NCI-H524 (cell line): Measurements from ENCODE around the gene POLD4.
A peak's percentile ranks its signal among the peaks of the same experiment; 100 is the strongest.

Source experiments
- DNase-seq, 2 experiments: peaks; one replicate each; lab custom pipeline; 2025; lab: John Stamatoyannopoulos, UW

Gene POLD4

DNA sequence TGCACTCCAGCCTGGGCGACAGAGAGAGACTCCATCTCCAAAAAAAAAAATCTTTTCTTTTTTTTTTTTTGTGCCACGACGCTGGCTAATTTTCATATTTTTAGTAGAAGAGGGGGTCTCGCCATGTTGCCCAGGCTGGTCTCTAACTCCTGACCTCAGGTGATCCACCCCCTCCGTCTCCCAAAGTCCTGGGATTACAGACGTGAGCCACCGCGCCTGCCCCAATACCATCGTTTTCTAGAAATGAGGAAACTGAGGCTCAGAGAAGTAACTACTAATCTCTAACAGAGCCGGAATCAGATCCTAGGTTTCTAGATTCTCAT is 36.5 kb downstream of the POLD4 start:
- DNase-seq: no peak

DNA sequence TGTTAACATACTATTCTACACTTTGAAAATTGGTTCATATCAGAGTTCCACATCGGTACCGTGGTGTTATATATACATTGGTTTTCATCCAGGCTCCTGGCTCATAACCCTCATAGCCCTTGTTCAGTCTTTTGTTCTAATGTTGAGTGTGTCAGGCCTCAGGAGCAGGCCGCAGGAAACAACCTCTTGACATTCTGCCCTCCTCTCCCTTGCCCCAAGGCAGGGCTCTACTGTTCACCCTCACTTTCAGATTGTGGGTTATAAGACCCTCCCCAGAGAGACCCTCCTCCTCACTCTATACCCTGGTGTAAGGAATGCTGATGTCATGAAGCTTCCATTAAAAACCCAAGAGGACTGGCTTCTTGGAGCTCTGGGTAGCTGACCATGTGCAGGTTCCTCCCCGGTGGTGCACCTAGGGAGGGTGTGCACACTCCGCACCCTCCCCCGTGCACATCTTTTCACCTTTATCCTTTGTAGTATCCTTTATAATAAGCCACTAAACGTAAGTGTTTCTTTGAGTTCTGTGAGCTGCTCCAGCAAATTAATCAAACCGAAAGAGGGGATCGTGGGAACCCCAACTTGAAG is 37.9 kb downstream of the POLD4 start:
- DNase-seq: no peak

DNA sequence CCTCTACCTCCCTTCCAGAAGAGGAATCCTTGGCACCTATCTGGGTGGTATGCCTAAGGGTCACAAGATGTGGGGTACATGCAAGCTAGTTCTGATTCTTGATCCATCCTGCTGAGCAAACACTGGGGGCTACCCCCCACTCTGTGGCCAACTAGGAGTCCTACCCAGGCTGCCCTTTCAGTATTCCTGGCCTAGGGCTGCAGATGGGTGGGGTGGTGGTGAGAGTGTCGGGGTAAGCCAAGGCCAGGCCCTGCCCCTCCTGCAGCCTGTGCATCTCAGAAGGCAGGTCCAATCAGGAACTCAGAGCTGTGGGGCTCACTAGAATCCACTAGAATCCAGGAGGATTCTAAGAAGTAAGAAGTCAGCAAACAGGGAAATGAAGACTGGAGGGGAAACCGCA is 39.1 kb downstream of the POLD4 start:
- no peak for DNase-seq

DNA sequence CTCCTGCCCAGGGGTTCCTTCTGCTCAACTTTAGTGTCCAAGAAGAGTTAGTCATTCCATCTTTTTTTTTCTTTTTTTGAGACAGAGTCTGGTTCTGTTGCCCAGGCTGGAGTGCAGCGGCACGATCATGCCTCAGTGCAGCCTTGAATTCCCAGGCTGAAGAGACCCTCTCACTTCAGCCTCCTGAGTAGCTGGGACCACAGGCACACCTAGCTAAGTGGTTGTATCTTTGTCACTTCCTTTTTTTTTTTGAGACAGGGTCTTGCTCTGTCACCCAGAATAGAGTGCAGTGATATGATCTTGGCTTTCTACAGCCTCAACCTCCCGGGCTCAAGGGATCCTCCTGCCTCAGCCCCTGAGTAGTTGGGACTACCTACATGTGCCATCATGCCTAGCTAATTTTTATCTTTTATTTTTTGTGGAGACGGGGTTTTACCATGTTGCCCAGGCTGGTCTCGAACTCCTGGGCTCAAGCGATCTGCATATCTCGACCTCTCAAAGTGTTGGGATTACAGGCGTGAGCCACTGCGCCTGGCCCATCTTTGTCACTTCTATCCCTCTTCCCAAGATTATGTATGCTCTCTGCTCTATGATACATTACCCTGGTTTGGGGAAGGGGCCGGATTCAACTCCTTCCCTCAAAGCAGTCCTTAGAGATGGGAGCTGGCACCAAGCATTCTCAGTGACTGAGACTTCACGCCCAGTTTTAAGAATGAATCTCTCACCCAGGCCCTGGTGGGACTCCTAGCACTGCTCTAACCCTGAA is 40.0 kb downstream of the POLD4 start:
- no peak for DNase-seq

GRCh38 chr11:67312187-67313021 is 40.9 kb downstream of the POLD4 start:
- DNase-seq: no peak

DNA sequence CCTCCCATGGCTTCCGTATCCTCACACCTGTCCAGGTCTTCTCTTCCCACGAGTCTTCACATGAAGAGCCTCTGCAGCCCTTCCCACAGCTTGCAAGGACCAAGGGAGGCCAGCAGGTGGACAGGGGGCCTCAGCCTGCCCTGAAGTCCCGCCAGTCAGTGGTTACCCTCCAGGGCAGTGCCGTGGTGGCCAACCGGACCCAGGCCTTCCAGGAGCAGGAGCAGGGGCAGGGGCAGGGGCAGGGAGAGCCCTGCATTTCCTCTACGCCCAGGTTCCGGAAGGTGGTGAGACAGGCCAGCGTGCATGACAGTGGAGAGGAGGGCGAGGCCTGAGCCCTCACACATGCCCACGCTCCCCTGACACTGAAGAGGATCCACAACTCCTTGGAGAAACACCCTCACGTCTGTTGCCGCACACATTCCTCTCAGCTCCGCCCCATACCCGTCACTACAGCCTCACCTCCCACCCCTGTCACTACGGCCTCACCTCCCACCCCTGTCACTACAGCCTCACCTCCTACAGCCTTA is 41.7 kb downstream of the POLD4 start:
- no peak for DNase-seq

- DNase-seq: no peak
Observed at GRCh38 chr11:67311051-67311555, 42.2 kb downstream of the POLD4 start.

DNA sequence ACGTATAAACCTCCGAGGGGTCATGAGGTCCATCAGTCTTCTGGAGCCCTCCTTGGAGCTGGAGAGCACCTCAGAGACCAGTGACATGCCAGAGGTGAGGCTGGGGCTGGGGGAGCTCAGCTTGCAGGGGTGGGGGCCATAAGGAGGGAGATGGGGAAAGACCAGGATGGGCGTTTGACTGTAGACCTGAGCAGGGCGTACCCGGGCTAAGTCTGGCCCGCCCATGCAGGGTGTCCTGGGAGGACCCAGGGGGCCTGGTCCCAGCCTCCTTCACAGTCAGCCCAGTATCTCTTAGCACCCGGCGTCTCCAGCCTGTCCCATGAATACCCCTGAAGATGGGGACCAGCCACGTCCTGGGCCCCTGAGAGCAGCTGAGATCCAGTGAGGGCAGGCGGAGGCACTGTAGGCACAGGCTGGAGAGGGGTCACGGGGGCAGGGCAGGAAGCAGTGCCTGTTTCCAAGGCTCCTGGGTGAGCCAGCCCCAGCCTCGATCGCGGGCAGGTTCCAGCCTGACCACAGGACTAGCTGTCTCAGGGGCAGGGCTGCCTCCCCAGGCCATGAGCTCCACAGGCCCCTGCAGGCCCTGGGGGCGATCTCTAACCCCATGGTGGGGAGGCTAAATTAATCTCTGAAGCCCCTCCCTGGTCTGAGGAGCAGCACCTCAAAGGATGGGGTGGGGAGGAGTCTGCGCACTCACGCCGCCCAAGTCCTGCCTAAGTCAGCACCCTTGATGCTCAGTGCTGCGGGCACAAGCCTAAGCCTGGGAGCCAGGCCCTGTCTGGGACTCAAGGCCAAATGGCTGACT is 42.9 kb downstream of the POLD4 start:
- no peak for DNase-seq

DNA sequence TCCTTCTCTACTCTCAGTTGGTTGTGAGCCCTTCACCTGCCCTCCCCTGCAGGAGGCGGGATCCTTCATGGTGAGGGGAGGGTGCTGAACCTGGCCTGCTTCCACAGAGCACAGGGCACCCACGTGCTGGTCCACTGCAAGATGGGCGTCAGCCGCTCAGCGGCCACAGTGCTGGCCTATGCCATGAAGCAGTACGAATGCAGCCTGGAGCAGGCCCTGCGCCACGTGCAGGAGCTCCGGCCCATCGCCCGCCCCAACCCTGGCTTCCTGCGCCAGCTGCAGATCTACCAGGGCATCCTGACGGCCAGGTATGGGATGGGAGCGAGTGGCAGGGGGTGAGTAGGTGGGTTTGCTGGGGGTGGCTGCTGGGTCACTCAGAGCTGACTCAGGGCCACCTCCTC is 43.7 kb downstream of the POLD4 start:
- DNase-seq: no peak

GRCh38 chr11:67309166-67309565 is 44.2 kb downstream of the POLD4 start:
- peak in 1 of 2 experiments; percentile 71 for DNase-seq

DNA sequence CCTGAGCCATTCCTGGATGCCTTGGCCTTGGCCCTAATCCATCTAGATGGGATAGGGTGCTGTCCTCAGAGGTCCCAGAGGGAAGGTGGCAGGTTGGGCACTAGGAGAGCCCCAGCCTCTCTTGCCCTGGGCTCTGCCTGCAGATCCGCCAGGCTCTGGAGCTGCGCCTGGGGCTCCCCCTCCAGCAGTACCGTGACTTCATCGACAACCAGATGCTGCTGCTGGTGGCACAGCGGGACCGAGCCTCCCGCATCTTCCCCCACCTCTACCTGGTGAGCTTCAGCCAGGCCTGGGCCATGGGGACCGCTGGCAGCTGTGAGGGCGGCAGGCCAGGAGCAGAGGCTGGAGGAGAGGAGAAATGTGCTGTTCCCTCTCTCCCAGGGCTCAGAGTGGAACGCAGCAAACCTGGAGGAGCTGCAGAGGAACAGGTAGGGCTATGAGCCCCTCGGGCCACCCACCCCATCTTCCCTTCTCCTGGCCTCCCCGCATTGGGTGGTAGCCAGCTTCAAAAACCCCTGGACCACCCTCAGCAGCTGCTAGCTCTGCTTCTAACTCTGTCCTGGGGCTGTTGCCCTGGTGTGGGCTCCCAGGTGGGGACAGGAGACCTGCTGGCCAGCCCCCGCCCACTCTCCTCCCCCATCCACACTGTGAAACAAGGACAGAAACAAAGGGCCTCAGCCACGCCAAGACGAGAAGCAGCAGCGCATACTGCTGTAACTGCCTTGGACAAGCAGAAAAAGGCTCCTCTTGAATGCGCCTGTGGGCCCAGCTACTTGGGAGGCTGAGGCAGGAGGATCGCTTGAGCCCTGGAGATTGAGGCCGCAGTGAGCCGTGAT is 45.1 kb downstream of the POLD4 start:
- no peak for DNase-seq

DNA sequence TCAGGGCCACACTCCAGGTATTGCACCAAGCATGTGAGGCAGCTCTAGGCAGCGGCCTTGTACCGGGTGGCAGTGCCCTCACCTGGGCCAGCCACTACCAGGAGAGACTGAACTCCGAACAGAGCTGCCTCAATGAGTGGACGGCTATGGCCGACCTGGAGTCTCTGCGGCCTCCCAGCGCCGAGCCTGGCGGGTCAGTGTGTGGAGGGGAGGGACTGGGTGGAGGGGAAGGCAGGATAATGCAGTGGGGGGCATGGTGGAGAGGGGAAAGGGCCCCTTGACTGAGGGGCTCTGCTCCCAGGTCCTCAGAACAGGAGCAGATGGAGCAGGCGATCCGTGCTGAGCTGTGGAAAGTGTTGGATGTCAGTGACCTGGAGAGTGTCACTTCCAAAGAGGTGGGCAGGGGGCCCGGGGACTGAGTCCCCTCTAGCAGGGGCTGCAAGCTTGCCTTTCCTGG is 45.8 kb downstream of the POLD4 start:
- DNase-seq: no peak

DNA sequence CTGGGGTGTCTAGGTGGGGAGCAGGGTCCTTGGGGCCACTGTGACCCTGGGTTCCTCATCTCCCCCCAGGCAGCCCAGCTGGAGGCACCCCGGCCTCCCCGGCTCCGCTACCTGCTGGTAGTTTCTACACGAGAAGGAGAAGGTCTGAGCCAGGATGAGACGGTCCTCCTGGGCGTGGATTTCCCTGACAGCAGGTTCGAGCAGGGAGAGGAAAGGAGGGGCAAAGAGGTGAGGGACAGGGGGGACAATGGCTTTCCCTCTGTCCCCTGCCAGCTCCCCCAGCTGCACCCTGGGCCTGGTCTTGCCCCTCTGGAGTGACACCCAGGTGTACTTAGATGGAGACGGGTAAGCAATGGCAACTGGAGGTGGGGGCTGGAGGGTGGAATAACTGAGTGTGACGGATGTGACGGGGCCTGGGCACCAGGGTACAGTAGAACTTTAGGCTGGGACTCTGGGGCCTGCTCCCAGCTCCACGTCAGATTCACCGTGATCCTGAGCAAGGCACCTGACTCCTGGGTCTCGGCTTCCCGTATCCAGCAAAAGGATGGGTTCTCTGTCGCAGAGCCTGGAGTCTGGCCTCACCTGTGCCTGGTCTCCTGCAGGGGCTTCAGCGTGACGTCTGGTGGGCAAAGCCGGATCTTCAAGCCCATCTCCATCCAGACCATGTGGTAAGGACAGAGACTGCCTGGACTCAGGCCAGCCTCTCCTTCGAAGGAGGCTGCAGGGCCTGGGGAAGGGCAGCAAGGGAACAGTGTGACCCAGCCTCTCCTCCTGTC is 46.4 kb downstream of the POLD4 start:
- DNase-seq: no peak

DNA sequence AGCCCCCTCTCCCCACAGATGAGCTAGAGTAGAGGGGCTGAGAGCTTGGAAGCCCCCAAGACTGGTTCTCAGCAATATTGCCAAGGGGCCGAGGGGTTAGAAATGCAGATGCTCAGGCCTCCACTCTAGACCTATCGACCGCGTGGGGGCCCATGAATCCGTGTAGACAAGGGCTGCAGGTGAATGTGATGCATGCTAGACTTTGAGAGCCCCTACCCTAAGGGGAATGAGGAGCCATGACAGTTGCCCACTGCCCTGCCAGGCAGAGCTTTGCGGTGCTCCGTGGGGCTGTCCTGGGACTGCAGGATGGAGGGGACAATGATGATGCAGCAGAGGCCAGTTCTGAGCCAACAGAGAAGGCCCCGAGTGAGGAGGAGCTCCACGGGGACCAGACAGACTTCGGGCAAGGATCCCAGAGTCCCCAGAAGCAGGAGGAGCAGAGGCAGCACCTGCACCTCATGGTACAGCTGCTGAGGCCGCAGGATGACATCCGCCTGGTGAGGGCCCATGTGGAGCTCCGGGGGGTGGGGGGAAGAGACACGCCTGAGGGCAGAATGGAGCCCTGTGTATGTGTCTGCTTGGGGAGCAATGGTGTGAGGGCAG is 48.7 kb downstream of the POLD4 start:
- no peak for DNase-seq

- DNase-seq: no peak
Observed at GRCh38 chr11:67303835-67304411, 49.4 kb downstream of the POLD4 start.

GRCh38 chr11:67303132-67303834 is 50.1 kb downstream of the POLD4 start, which contains the start of gene SSH3:
SSH3 (plus strand) TSS chr11:67303530; CDS start chr11:67303626, 96 bp downstream.
- peak in 1 of 2 experiments; percentile 33 for DNase-seq

DNA sequence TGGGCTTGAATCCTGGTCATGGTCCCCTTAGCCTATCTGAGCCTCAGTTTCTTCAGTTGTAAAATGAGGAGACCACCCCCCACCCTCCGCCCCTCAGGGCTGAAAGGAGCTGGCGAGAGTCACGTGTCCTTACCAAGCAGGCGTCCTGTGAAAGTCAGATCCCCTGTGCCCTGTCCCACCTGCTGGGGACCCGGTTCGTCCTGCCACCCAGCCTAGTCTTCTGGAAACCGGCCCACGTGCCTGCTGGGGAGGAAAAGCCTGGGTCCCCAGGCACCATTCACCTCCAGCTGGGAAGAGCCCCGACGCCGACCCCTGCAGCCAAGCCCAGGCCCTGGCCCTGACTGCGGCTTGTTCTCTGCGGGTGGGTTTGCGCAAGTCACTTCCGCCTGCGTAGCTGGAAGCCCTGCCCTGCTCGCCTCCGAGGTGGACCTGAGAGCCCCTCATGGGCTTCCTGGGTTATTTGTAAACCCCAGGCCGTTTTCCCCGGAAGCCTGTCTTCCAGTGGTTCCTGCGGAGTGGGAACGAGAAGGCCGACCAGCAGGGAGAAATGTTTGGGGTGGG is 50.7 kb downstream of the POLD4 start:
- DNase-seq: no peak

DNA sequence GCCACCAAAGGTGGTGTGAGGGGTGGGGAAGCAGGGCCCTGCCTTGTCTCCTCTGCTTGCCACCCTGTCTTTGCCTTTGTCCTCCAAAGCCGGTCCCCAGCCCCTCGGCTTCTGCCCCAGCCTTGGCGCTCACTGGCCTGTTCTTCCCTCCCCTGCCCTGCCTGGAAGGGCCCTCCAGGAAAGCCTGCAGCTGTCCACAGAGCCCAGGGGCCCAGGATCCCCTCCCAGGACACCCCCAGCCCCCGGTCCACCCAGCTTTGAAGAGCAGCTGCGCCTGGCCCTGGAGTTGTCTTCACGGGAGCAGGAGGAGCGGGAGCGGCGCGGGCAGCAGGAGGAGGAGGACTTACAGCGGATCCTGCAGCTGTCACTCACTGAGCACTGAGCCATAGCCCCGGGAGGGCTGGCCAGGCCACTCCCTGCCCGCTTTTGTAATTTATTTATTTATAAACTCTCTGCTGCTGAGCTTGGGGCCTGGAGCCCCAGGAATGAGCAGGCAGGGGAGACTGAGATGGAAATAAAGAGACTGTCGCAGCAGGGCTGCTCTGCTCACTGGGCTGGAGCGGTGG is 51.3 kb downstream of the POLD4 start:
- peak in 1 of 2 experiments; percentile 60 for DNase-seq
